Fibroblast of skin of scalp (primary cell): ENCODE data around the gene SLPI. TPM values are rescaled to one million over a fixed set of nuclear protein-coding genes. Genes with fewer than 3 reads are reported as not detected.

Source experiments
- DNase-seq: peaks from one replicate; pipeline ENCODE4 v3.0.0-alpha.2; 2013
- polyA plus RNA-seq, 2 experiments: library from polyadenylated mRNA; unstranded; fragments of 120-200 nt; gene quantifications; one replicate each; pipeline ENCODE4 v1.2.1, GENCODE V29; 2013; ENCODE audit not compliant: insufficient read length in 2 of 2

SLPI gene, protein sequence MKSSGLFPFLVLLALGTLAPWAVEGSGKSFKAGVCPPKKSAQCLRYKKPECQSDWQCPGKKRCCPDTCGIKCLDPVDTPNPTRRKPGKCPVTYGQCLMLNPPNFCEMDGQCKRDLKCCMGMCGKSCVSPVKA
- polyA plus RNA-seq (2013, experiment 1 of 2; ENCODE audit: insufficient read length): not detected
- polyA plus RNA-seq (2013, experiment 2 of 2; ENCODE audit: insufficient read length): not detected

- DNase-seq: no peak
Measured at GRCh38 chr20:45254383-45255262, at the start of gene SLPI. Gene SLPI, minus strand, starts transcription at chr20:45254564. Its CDS starts 21 bp downstream, at chr20:45254543.

- DNase-seq: no peak
Measured at GRCh38 chr20:45303586-45304463, 49.5 kb upstream of the SLPI start.

GRCh38 chr20:45301824-45302271, 47.5 kb upstream of the SLPI start:
- no peak for DNase-seq

DNA sequence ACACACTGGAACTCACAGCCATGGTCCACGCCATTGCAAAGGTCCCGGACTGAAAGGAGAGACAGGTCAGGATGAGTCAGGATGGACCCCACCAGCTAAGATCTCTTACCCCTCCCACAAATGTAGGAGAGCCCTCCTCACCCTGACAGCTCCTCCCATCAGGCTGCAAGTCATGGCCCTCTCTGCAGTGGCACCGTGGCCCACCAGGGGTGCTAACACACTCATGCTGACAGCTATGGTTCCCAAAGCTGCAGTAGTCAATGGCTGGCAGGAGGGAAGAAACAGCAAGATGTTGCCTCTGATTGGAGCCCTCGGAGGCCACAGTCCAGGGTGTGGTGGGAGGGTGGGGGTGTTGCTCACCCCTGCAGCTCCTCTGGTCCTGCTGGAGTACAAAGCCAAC, 46.6 kb upstream of the SLPI start:
- peak; percentile 27 for DNase-seq

- DNase-seq: no peak
Measured at GRCh38 chr20:45299786-45300185, 45.4 kb upstream of the SLPI start.

DNA sequence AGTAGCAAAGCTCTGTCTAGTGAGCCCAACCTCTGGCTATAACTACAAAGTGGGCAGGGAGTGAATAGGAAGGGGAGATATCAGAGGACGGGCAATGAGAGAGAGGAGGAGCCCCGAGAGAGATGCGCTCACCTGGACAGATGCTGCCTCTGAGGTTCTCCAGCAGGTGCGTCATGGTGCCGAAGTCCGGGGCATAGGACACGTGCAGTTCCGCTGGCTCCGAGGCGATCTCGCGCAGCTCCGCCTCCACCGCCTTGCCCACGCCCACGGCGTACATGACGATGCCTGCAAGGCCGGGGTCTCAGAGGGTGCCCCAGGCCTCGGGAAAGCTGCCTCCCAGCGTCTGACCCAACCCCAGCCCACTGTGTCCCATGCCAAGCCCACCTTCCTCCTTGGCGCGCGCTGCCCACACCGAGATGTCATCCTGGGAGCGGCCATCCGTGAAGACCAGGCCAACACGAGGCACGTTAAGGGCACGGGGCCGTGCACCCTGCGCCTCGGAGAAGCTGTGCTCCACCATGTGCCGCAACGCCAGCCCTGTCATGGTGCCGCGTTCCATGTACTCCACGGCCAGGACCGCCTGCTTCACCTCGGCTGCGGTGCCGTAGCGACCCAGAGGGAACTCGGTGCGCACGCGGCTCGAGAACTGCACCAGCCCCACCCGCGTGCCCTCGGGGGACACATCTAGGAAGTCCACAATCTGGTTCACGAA, 43.6 kb upstream of the SLPI start:
- DNase-seq: no peak

GRCh38 chr20:45294659-45295058, 40.3 kb upstream of the SLPI start:
- no peak for DNase-seq

DNA sequence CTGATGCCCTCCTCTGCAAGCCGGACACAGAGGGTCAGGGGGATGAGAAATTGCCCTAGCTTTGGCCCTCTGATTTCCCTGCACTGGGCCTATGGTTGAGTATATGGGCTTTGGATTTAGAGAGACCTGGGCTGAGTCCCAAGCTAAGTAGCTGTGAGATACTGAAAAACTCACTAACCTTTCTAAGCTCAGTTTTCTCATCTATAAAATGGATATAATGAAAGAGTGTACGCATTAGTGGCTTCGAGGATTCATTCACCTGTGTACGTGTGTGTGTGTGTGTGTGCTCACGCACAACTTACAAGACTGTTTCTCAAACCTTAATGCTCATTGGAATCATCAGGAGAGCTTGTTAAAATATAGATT, 39.6 kb upstream of the SLPI start:
- DNase-seq: no peak

GRCh38 chr20:45293041-45294002, 39.0 kb upstream of the SLPI start:
- peak; percentile 72 for DNase-seq

DNA sequence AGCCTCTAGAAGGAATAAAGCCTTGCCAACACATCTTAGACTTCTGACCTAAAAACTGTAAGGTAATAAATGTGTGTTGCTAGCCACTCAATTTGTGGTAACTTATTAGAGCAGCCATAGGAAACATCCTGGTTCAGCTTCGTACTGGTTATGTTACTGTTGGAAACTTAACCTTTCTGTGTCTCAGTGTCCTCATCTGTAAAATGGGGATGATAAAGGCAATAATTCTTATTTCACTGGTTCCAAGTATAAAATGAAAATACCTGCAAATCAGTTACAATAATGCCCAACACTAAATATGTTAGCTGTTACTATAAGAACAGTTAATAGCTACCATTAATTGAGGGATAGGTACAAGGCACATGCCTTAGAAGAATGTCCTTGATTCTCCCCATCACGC, 38.0 kb upstream of the SLPI start:
- no peak for DNase-seq

- DNase-seq: no peak
Measured at GRCh38 chr20:45291526-45291925, 37.2 kb upstream of the SLPI start.

DNA sequence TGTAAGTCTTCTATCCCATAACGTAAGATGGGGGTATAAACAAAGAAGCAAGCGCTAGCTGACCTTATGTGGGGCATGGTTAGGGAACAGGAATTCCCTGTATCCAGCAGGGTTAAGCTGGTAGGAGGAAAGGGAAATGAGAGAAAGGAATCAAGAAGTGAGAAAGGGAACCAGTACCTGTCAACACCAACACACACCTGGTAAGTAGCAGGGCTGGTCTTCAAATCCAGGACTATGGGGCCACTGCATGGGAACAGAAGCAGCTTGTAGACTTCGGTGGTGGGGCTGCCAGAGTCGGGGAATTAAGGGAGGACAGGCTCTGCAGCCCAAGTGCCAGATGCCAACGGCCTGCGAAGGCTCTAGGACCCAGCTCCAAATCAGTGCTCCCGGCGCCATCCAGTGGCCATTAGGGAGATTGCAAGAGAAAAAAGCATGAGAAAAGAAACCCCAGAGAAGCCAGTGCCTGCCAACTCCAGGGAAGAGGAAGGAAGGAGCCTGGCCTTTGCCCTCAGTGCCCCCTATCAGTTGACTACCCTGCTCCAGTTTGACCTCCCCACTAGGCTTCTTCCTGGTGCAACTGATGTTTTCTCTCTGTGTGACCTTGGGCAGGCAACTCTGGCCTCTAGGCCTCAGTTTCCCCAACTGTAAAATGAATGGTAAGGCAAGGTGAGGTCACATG, 36.5 kb upstream of the SLPI start:
- DNase-seq: peak; percentile 78

DNA sequence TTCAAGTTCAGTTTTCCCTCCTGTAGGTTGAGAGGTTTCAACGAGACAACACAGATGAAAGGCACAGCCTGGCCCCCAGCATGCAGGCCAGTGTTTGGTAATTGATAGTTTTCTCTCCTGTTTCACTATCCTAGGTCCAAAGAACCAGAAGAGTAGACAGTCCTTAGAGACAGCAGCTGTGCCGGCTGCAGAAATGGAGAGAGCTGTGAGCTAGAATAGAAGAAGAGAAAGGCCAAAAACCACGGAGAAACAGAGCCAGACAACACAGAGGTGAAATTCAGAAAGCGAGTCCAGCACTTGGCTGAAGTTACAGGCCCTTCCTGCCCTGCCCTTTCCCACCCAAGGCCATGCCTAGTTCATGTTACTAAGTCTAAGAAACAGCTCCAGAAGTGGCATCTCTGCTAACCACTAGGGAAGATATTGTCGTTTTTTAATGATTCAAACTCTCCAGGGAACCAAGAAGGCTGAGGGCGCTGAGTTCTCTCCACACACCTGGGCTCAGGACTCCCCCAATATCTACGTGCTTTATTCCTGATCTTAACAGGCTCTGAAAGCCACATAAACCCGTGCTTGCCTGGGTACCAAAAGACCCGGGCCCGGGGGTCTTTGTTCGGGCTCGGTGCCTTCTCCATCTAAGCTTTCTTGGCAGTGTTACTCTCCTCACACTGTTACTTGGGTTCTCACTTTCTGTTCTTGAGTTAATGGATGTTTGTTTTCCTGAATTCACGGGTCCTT, 35.7 kb upstream of the SLPI start:
- DNase-seq: no peak

- no peak for DNase-seq
Measured at GRCh38 chr20:45288860-45289259, 34.5 kb upstream of the SLPI start.

DNA sequence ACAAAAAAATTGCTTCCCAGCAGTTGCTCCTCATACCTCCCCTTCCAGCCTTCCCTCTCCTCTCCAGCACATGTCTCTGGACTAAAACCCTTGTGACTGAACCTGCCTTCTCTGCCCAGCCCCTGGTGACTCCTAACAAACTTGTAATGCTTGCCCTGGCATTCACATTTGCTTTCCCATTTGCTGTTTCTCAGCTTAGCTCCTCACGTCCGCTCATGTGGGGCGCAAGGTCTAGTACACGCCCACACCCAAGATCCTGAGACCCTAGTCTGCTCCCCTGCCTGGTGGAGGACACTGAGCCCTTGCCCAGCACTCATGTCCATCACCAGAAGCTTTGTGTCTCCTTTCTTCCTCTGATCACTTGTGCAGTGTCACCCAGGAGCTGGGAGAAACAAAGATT, 34.0 kb upstream of the SLPI start:
- DNase-seq: no peak

DNA sequence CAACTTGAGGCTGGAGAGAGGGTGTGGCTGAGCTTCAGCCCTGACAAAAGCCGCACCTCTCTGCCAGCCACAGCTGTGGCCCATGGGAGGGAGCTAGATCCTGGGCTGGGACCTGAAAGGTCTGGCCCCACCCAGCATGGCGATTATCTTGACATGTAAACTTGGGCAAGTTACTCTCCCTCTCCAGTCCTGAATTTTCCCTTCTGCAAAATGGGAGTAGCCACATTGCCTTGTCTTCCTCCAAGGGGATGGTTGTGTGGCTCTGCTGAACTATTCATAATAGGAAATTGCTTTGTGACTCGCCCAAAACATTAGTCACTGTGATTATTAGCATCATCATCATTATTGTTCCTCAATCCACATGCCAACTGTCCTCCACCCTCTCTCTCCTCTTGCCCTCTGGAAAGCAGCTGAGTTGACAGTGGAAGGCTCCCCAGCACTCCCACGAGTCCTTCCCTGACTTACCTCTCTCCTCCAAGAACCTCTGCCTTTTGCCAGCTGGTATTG, 29.2 kb upstream of the SLPI start:
- DNase-seq: no peak

DNA sequence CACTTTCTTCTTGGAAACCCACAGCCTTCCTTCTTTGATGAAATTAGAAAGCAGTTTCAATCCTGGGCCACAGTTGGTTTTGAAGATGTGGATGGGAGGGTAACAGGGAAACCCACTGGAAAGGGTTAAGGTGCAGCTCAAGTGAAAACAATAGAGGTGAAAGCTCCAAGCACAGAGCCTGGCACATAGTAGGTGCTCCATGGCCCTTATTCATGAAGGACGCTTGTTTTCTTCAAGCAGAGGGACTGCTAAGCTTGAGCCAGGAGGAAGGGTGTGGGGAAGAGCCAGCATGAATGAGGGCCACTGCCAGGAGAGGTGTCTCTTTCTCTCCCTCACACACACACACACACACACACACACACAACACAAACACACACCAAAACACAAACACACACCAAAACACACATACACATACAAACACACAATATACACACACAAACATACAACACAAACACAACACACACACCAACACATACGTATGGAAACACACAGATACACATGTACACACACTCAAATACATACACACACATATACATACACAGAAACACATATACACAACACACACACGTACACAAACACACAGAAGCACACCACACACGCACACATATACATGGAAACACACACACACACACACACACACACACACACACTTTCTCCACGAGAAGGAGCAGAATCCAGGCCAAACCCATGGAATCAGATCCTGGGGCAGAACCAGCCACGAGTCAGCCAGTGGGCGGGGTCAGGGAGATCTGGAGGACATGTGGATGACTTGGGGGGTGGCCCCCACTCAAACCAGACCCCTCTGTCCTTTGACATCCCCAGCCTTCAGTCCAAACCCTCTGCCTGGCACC, 28.6 kb upstream of the SLPI start:
- DNase-seq: no peak

- no peak for DNase-seq
Measured at GRCh38 chr20:45279992-45280391, 25.6 kb upstream of the SLPI start.

- DNase-seq: no peak
Measured at GRCh38 chr20:45275338-45275737, 21.0 kb upstream of the SLPI start.
